ENCODE measurements around the gene KMT2B. TPM values are rescaled to one million over a fixed set of nuclear protein-coding genes. Genes with fewer than 3 reads are reported as not detected.

The KMT2B gene
- total RNA-seq, 2 donors from 2014 or later = 32.1 to 46.9 TPM

- Histone ChIP-seq H3K4me1 (no peaks in the 10 kb centered on the region), H3K27me3 (no peaks in the 10 kb centered on the region), H3K9me3 (no peaks in the 10 kb centered on the region), H3K36me3 (no peaks in the 10 kb centered on the region), H3K27ac (no peak overlapping the region), H3K9ac (ENCODE audit: low read depth in 2 of 2, low read length in 2 of 2) (no peak overlapping the region), H3K4me3 (no peak overlapping the region)
- intact Hi-C loops (cut with DNase I) = no loop called here
- no peak for TF ChIP-seq CTCF (IDR thresholded peaks at IDR 0.05)
- no peak for DNase-seq
These were observed 59.5 kb downstream of the KMT2B start for GRCh38 chr19:35777086-35777841.

- DNase-seq = no peak
- H3K9me3 ChIP-seq = no peaks in the 10 kb centered on the region
- H3K27me3 ChIP-seq = no peaks in the 10 kb centered on the region
- H3K36me3 ChIP-seq = no peaks in the 10 kb centered on the region
- no peak for TF ChIP-seq CTCF (IDR thresholded peaks at IDR 0.05)
- no peak overlapping the region for H3K9ac ChIP-seq (ENCODE audit: low read depth in 2 of 2, low read length in 2 of 2)
- H3K4me3 ChIP-seq = no peak overlapping the region
- no peaks in the 10 kb centered on the region for H3K4me1 ChIP-seq
- H3K27ac ChIP-seq = no peak overlapping the region
- intact Hi-C loops (cut with DNase I) = no loop called here
These were observed 60.2 kb downstream of the KMT2B start for GRCh38 chr19:35777961-35778360.

- no peak overlapping the region for H3K4me3 ChIP-seq
These were observed 61.2 kb downstream of the KMT2B start for GRCh38 chr19:35779033-35779432.

GRCh38 chr19:35780058-35780457 lies 62.3 kb downstream of the KMT2B start:
- Histone ChIP-seq H3K9ac (ENCODE audit: low read depth in 2 of 2, low read length in 2 of 2) (no peak overlapping the region), H3K27ac (no peak overlapping the region), H3K36me3 (no peaks in the 10 kb centered on the region), H3K4me1 (no peaks in the 10 kb centered on the region), H3K9me3 (no peaks in the 10 kb centered on the region), H3K27me3 (no peaks in the 10 kb centered on the region), H3K4me3 (no peak overlapping the region)
- no peak for TF ChIP-seq CTCF (IDR thresholded peaks at IDR 0.05)
- no peak for DNase-seq
- intact Hi-C loops (cut with DNase I) = no loop called here

More at GRCh38 chr19:35779033-35779432, 61.2 kb downstream of the KMT2B start:
- intact Hi-C loops (cut with DNase I) = no loop called here
- Histone ChIP-seq H3K36me3 (no peaks in the 10 kb centered on the region), H3K27me3 (no peaks in the 10 kb centered on the region), H3K9me3 (no peaks in the 10 kb centered on the region), H3K4me1 (no peaks in the 10 kb centered on the region), H3K9ac (ENCODE audit: low read depth in 2 of 2, low read length in 2 of 2) (no peak overlapping the region), H3K27ac (no peak overlapping the region)
- no peak for TF ChIP-seq CTCF (IDR thresholded peaks at IDR 0.05)
- no peak for DNase-seq

GRCh38 chr19:35780717-35781116 lies 62.9 kb downstream of the KMT2B start:
- Histone ChIP-seq H3K36me3 (no peaks in the 10 kb centered on the region), H3K27me3 (no peaks in the 10 kb centered on the region), H3K9ac (ENCODE audit: low read depth in 2 of 2, low read length in 2 of 2) (no peak overlapping the region), H3K27ac (no peak overlapping the region), H3K9me3 (no peaks in the 10 kb centered on the region), H3K4me1 (no peaks in the 10 kb centered on the region), H3K4me3 (no peak overlapping the region)
- DNase-seq = no peak
- TF ChIP-seq CTCF (IDR thresholded peaks at IDR 0.05) = no peak
- intact Hi-C loops (cut with DNase I) = no loop called here
